Uterus (tissue), 2 donors: ENCODE measurements around the gene CIAO3.

Experiments used
- CTCF ChIP-seq, 4 experiments: fragments of 200-600 bp in 2 of 4; fragments of 450-650 bp in 2 of 4; sonication (generic) in 2 of 4; IDR thresholded peaks; one replicate each; pipeline ENCODE4 v1.5.1; 2016 to 2019; ENCODE audit warnings: antibody characterized with exemption in 4 of 4, mild to moderate bottlenecking in 2 of 4, moderate library complexity in 1 of 4
- POLR2A ChIP-seq, 2 donors: fragments of 450-650 bp; IDR thresholded peaks; one replicate each; pipeline ENCODE4 v1.6.1; 2016; ENCODE audit warnings: antibody characterized with exemption in 2 of 2, mild to moderate bottlenecking in 1 of 2, moderate library complexity in 1 of 2

GRCh38 chr16:770411-770810 is 29.6 kb upstream of the CIAO3 start:
- TF ChIP-seq CTCF (IDR thresholded peaks at IDR 0.05) (no peak), POLR2A (IDR thresholded peaks at IDR 0.05) (no peak)
